IMR-90 (cell line): ENCODE data around the gene PDE4A. TPM values are rescaled to one million over a fixed set of nuclear protein-coding genes. Genes with fewer than 3 reads are reported as not detected.

Experiments used
- ATAC-seq: fragments of 200-7000 bp; cut with Tn5 transposase; 2 replicates; pipeline ENCODE4 v1.9.1; 2020; ENCODE audit warnings: low read depth, mild to moderate bottlenecking, moderate library complexity
- BruUV-seq: library from RNA; stranded (reverse); fragments of 400-500 nt; replicated peaks from 2 replicates; lab custom pipeline; 2021; lab: Mats Ljungman, UMichigan
- CTCF ChIA-PET: fragments of 300-600 bp; formaldehyde crosslinking; extraction: SDS; loops from one replicate; lab custom pipeline; 2021; ENCODE audit warnings: antibody characterized with exemption; lab: Yijun Ruan, JAX
- POLR2A ChIA-PET: fragments of 300-600 bp; sonication (Branson Sonifier 250); formaldehyde crosslinking; loops from one replicate; lab custom pipeline; 2022; ENCODE audit warnings: antibody characterized with exemption; ENCODE audit not compliant: unreplicated experiment; lab: Charles Lee
- DNase-seq: peaks from one replicate; pipeline ENCODE4 v3.0.0; 2013
- H2AFZ ChIP-seq: replicated peaks from 2 replicates; pipeline ENCODE3; 2013; ENCODE audit warnings: low read length, mild to moderate bottlenecking; ENCODE audit not compliant: poor library complexity
- H2AK5ac ChIP-seq: 2 replicates; pipeline ENCODE4 v1.6.1; 2013; ENCODE audit warnings: low read depth, low read length, inconsistent platforms
- H2AK9ac ChIP-seq: replicated peaks from 2 replicates; pipeline ENCODE3; 2013; ENCODE audit warnings: mild to moderate bottlenecking, low read depth, low read length, moderate library complexity; ENCODE audit not compliant: poor library complexity
- H2BK120ac ChIP-seq: 2 replicates; pipeline ENCODE4 v1.6.1; 2013; ENCODE audit warnings: low read depth, low read length, inconsistent platforms
- H2BK15ac ChIP-seq: 3 replicates; pipeline ENCODE4 v1.6.1; 2013; ENCODE audit warnings: low read depth, low read length, inconsistent platforms
- H2BK20ac ChIP-seq: 2 replicates; pipeline ENCODE4 v1.6.1; 2013; ENCODE audit warnings: low read depth, mild to moderate bottlenecking, inconsistent platforms, low read length, moderate library complexity
- H2BK5ac ChIP-seq: 2 replicates; pipeline ENCODE4 v1.6.1; 2013; ENCODE audit warnings: mild to moderate bottlenecking, low read depth, low read length, inconsistent platforms; ENCODE audit not compliant: poor library complexity, severe bottlenecking
- H3K14ac ChIP-seq: replicated peaks from 2 replicates; pipeline ENCODE4 v1.6.1; 2013; ENCODE audit warnings: low read depth, low read length, inconsistent platforms
- H3K18ac ChIP-seq: 2 replicates; pipeline ENCODE4 v1.6.1; 2013; ENCODE audit warnings: low read depth, low read length, control low read depth
- H3K23ac ChIP-seq: 2 replicates; pipeline ENCODE4 v1.6.1; 2013; ENCODE audit warnings: low read depth, low read length, inconsistent platforms
- H3K27ac ChIP-seq: 2 replicates; pipeline ENCODE4 v1.5.1; 2013; ENCODE audit warnings: mild to moderate bottlenecking, control low read depth, low read length; ENCODE audit not compliant: insufficient read depth
- H3K27me3 ChIP-seq: 2 replicates; pipeline ENCODE4 v1.6.1; 2013; ENCODE audit warnings: low read length; ENCODE audit not compliant: control insufficient read depth, insufficient read depth
- H3K36me3 ChIP-seq: 2 replicates; pipeline ENCODE4 v1.6.1; 2013; ENCODE audit warnings: low read length, mixed read lengths; ENCODE audit not compliant: control insufficient read depth, insufficient read depth
- H3K4ac ChIP-seq: 2 replicates; pipeline ENCODE4 v1.6.1; 2013; ENCODE audit warnings: low read depth, low read length, inconsistent platforms
- H3K4me1 ChIP-seq: 2 replicates; pipeline ENCODE4 v1.6.1; 2013; ENCODE audit warnings: low read length, mixed read lengths; ENCODE audit not compliant: control insufficient read depth, insufficient read depth
- H3K4me2 ChIP-seq: 2 replicates; pipeline ENCODE4 v1.6.1; 2013; ENCODE audit warnings: low read depth, mild to moderate bottlenecking, control low read depth, low read length, moderate library complexity
- H3K4me3 ChIP-seq: 2 replicates; pipeline ENCODE4 v1.5.1; 2013; ENCODE audit warnings: low read depth, mild to moderate bottlenecking, control low read depth, low read length, moderate library complexity; ENCODE audit not compliant: insufficient read depth
- H3K56ac ChIP-seq: 2 replicates; pipeline ENCODE4 v1.6.1; 2013; ENCODE audit warnings: low read length, inconsistent platforms; ENCODE audit not compliant: insufficient read depth; ENCODE audit errors: extremely low read depth
- H3K79me1 ChIP-seq, 2 experiments: 2 replicates each; pipeline ENCODE4 v1.6.1; 2013; ENCODE audit warnings: low read length in 2 of 2, inconsistent platforms in 1 of 2, low read depth in 1 of 2
- H3K9ac ChIP-seq: 2 replicates; pipeline ENCODE4 v1.6.1; 2013; ENCODE audit warnings: low read depth, low read length, control low read depth
- H3K9me1 ChIP-seq: 2 replicates; pipeline ENCODE4 v1.6.1; 2013; ENCODE audit warnings: low read length, inconsistent platforms; ENCODE audit not compliant: insufficient read depth
- H3K9me3 ChIP-seq: 2 replicates; pipeline ENCODE4 v1.6.1; 2013; ENCODE audit warnings: low read length; ENCODE audit not compliant: control insufficient read depth, insufficient read depth
- H4K20me1 ChIP-seq: 2 replicates; pipeline ENCODE4 v1.6.1; 2013; ENCODE audit warnings: low read length, inconsistent platforms; ENCODE audit not compliant: insufficient read depth
- H4K5ac ChIP-seq: 2 replicates; pipeline ENCODE4 v1.6.1; 2013; ENCODE audit warnings: mild to moderate bottlenecking, low read depth, low read length, control low read depth
- H4K8ac ChIP-seq, 2 experiments: 2 replicates each; pipeline ENCODE4 v1.6.1; 2013; ENCODE audit warnings: low read depth in 2 of 2, low read length in 2 of 2, control low read depth in 1 of 2, inconsistent platforms in 1 of 2
- H4K91ac ChIP-seq: 2 replicates; pipeline ENCODE4 v1.6.1; 2013; ENCODE audit warnings: low read depth, low read length, inconsistent platforms; ENCODE audit not compliant: insufficient read depth
- ELK1 ChIP-seq: fragments of 150-350 bp; IDR thresholded peaks from 2 replicates; pipeline ENCODE4 v1.6.1; 2016; ENCODE audit warnings: low read depth, mild to moderate bottlenecking, low read length, moderate library complexity, borderline replicate concordance
- FOS ChIP-seq: fragments of 150-350 bp; IDR thresholded peaks from 2 replicates; pipeline ENCODE4 v1.6.1; 2016; ENCODE audit warnings: low read depth, low read length
- MAZ ChIP-seq: IDR thresholded peaks from 2 replicates; pipeline ENCODE4 v1.6.1; 2012; ENCODE audit warnings: low read depth, mild to moderate bottlenecking, low read length, improper control_type of control experiment, moderate library complexity, borderline replicate concordance
- WGBS, 2 experiments: methylation state at CpG; one replicate each; pipeline versions ENCODE4 v1.1.5 to v1.1.7; 2013; ENCODE audit warnings: missing lambda C conversion rate in 2 of 2; ENCODE audit not compliant: insufficient read length in 1 of 2; ENCODE audit errors: extremely low coverage in 2 of 2; 5-methylcytosine and 5-hydroxymethylcytosine counted together
- dilution Hi-C: fragments of 300-500 bp; cut with HindIII; formaldehyde crosslinking; loops from one replicate; pipeline ENCODE4 v1.14.3; 2018; ENCODE audit warnings: low sequenced_read_pairs; ENCODE audit not compliant: unreplicated experiment
- in situ Hi-C: fragments of 300-500 bp; cut with MboI; formaldehyde crosslinking; loops from 3 replicates; pipeline ENCODE4 v1.14.3; 2019; ENCODE audit warnings: low sequenced_read_pairs, inconsistent platforms, mixed read lengths
- intact Hi-C: fragments of 100-400 bp; cut with micrococcal nuclease; formaldehyde crosslinking; loops from 2 replicates; pipeline ENCODE4 v1.10.0; 2022
- polyA plus RNA-seq, 3 experiments: library from polyadenylated mRNA; depleted of rRNA; stranded (reverse); fragments of >200 nt; gene quantifications; 2 replicates each; pipeline ENCODE4 v1.2.3, GENCODE V29; 2012; ENCODE audit warnings: low replicate concordance in 1 of 3
- total RNA-seq: library from RNA; depleted of rRNA; stranded (reverse); fragments of >200 nt; gene quantifications from 2 replicates; pipeline ENCODE4 v1.2.3, GENCODE V29; 2012

PDE4A gene
- total and polyA plus RNA-seq, 2 of the 4 experiments (the other 2 are of a cell fraction) = 1.8 to 7.0 TPM

DNA sequence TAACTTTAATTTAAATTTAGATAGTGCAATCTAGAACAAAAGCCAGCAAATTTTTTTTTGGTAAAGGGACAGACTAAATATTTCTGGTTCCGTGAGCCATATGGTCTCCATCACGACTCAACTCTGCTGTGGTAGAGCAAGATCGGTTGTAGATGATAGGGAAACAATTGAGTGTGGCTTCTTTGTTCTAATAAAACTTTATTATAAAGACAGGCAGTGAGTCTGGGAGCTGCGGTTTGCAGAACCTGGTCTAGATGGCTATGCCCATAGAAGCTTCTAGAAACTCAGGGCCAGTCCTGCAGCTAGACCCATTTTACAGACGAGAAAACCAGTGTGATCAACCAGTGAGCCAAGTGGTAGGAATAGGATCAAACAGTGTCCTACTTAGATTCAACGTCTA, 28.2 kb upstream of the PDE4A start:
- ATAC-seq (no peak), DNase-seq (no peak)
- Histone ChIP-seq H4K20me1 (peaks cover 31% of the 10 kb centered on the region), H3K4me2 (no peak overlapping the region), H3K79me1 (peaks cover 3 to 14% of the 10 kb centered on the region in 2 experiments; a peak in 3 of 4 replicates), H3K9me1 (no peaks in the 10 kb centered on the region), H2AFZ (no peak overlapping the region), H4K8ac (no peak overlapping the region), H3K27ac (no peak overlapping the region), H3K9ac (no peak overlapping the region), H4K91ac (no peak overlapping the region), H3K36me3 (peaks cover 41% of the 10 kb centered on the region), H4K5ac (no peak overlapping the region), H2BK5ac (no peak overlapping the region), H2BK15ac (no peak overlapping the region), H3K9me3 (no peaks in the 10 kb centered on the region), H3K27me3 (no peaks in the 10 kb centered on the region), H3K4ac (no peak overlapping the region), H3K56ac (no peak overlapping the region), H2AK5ac (no peak overlapping the region), H3K18ac (no peak overlapping the region), H2BK120ac (no peak overlapping the region), H3K4me3 (no peak overlapping the region), H2BK20ac (no peak overlapping the region), H3K4me1 (no peaks in the 10 kb centered on the region), H2AK9ac (no peak overlapping the region), H3K14ac (no peak overlapping the region), H3K23ac (no peak overlapping the region)
- TF ChIP-seq ELK1 = no peak
- no peak for TF ChIP-seq MAZ
- no peak for TF ChIP-seq FOS
- BruUV-seq = no TSS peak
- intact Hi-C loops = no loop called here
- no CpG with 5 or more reads among the region's 6 CpGs for WGBS, 2 experiments
- ChIA-PET CTCF (interaction anchor here (1.2 kb wide), 1 partner anchor 123 kb away, joined by 3 read pairs; no protein-coding TSS in a partner anchor), POLR2A (no interaction called here)
- in situ Hi-C loops = no loop called here
- dilution Hi-C loops = no loop called here
